Suprapubic skin (tissue), 4 donors: ENCODE results near the gene CERS1. TPM values are rescaled to one million over a fixed set of nuclear protein-coding genes. Genes with fewer than 3 reads are reported as not detected.

ENCODE experiments used
- DNase-seq, 2 donors: peaks; one replicate each; pipeline ENCODE4 v3.0.0-alpha.2; 2019; ENCODE audit warnings: low spot score in 2 of 2
- H3K27ac ChIP-seq: fragments of 200-600 bp; sonication (generic); one replicate; pipeline ENCODE4 v1.5.1; 2019
- H3K27me3 ChIP-seq: fragments of 200-600 bp; sonication (generic); one replicate; pipeline ENCODE4 v1.5.1; 2019
- H3K36me3 ChIP-seq: fragments of 200-600 bp; sonication (generic); one replicate; pipeline ENCODE4 v1.5.1; 2019
- H3K4me1 ChIP-seq: fragments of 200-600 bp; sonication (generic); one replicate; pipeline ENCODE4 v1.5.1; 2019
- H3K4me3 ChIP-seq: fragments of 200-600 bp; sonication (generic); one replicate; pipeline ENCODE4 v1.5.1; 2019; ENCODE audit warnings: mild to moderate bottlenecking
- H3K9me3 ChIP-seq: fragments of 200-600 bp; sonication (generic); one replicate; pipeline ENCODE4 v1.5.1; 2019
- EP300 ChIP-seq: sonication (generic); formaldehyde crosslinking; IDR thresholded peaks from one replicate; pipeline ENCODE4 v1.6.1; 2017; ENCODE audit warnings: antibody characterized with exemption
- POLR2A ChIP-seq, 2 donors: fragments of 450-650 bp; IDR thresholded peaks; one replicate each; pipeline ENCODE4 v1.6.1; 2017; ENCODE audit warnings: antibody characterized with exemption in 2 of 2, mild to moderate bottlenecking in 2 of 2, moderate library complexity in 2 of 2
- POLR2AphosphoS5 ChIP-seq, 3 donors: sonication (generic); formaldehyde crosslinking; IDR thresholded peaks; one replicate each; pipeline ENCODE4 v1.6.1; 2017; ENCODE audit warnings: antibody characterized with exemption in 3 of 3
- WGBS: methylation state at CpG from one replicate; pipeline ENCODE4 v1.1.5; 2018; 5-methylcytosine and 5-hydroxymethylcytosine counted together
- total RNA-seq, 4 donors: library from RNA; depleted of rRNA; stranded (reverse); fragments of >200 nt; gene quantifications; one replicate each; pipeline ENCODE4 v1.1.0, GENCODE V29; 2016
- TF ChIP-seq, protein P1 (sequence below), 2 donors: fragments of 200-600 bp in 1 of 2; fragments of 450-650 bp in 1 of 2; sonication (generic) in 1 of 2; IDR thresholded peaks; one replicate each; pipeline ENCODE4 v1.5.1; 2016 to 2019; ENCODE audit warnings: antibody characterized with exemption in 2 of 2, mild to moderate bottlenecking in 1 of 2, moderate library complexity in 1 of 2

Gene CERS1
- total RNA-seq, 4 donors from 2014 or later: 0.68 TPM; not detected in 3

DNA sequence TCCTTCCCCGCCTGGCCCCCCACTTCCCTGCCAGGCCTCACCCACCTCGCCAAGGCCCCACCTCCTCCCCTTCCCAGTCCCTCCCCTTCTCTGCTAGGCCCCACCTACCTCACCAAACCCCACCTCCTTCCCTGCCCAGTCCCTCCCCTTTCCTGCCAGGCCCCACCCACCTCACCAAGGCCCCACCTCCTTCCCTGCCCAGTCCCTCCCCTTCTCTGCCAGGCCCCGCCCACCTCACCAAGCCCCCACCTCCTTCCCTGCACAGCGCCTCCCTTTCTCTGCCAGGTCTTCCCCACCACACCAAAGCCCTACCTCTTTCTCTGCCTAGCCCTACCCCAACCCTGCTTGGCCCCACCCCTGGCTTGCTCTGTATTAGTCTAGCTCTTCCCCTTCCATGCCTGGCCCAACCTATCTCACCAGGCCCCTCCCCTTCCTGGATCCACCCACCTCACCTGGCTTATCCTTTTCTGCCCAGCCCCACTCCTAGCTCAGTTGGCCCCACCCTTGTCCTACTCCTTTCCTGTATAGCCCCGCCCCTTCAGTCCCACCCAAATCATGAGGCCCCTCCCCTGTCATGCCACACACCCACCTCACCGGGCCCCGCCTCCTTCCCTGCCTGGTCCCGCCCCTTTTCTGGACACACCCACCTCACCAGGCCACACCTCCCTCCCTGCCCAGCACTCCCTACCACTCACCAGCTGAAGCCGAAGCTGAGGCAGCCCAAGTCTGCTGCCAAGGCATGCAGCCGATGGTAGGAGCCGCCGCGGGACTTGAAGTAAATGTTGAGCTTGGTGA, 16.2 kb downstream of the CERS1 start:
- Histone ChIP-seq H3K36me3 (no peaks in the 10 kb centered on the region), H3K4me1 (no peaks in the 10 kb centered on the region), H3K9me3 (no peaks in the 10 kb centered on the region), H3K27ac (no peak overlapping the region), H3K27me3 (no peaks in the 10 kb centered on the region), H3K4me3 (no peak overlapping the region)
- no peak for TF ChIP-seq EP300
- TF ChIP-seq, protein P1, sequence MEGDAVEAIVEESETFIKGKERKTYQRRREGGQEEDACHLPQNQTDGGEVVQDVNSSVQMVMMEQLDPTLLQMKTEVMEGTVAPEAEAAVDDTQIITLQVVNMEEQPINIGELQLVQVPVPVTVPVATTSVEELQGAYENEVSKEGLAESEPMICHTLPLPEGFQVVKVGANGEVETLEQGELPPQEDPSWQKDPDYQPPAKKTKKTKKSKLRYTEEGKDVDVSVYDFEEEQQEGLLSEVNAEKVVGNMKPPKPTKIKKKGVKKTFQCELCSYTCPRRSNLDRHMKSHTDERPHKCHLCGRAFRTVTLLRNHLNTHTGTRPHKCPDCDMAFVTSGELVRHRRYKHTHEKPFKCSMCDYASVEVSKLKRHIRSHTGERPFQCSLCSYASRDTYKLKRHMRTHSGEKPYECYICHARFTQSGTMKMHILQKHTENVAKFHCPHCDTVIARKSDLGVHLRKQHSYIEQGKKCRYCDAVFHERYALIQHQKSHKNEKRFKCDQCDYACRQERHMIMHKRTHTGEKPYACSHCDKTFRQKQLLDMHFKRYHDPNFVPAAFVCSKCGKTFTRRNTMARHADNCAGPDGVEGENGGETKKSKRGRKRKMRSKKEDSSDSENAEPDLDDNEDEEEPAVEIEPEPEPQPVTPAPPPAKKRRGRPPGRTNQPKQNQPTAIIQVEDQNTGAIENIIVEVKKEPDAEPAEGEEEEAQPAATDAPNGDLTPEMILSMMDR (IDR thresholded peaks at IDR 0.05): no peak
- no peak for TF ChIP-seq POLR2A (IDR thresholded peaks at IDR 0.05)
- TF ChIP-seq POLR2AphosphoS5 (IDR thresholded peaks at IDR 0.05): no peak
- peak; percentile 60 to 77 for DNase-seq
- 71% methylated on average over 13 of the region's 13 CpGs for WGBS

DNA sequence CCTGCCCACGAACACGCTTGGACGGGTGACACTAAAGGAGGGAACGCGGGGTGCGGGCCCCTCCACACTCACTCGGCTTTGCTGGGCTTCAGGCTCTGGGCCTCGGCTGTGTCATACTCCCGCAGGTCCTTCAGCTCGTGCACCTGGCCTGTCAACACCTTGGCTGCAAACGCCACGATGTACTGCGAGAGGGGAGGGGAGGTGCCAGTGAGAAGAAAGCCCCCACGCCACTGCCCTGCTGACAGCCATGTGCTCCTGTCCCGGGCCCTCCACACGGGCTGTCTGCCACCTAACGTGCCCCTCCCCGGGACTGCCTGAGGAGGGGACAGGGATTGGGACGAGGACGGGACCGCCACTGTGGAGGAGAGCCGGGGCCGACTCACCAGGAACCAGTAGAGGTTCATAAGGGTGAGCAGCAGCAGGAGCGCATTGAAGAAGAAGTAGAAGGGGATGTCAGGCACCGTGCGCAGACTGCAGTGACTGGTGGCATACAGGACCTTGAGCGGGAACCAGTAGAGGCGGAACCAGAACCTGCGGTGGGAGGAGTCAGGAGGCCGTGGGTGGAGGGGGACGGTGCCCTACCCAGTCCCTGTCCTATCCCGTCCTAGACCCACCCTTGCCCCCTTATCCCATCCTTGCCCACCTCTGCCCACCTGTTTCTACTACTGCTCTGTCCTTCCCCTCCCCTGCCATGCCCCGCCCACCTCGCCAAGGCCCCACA, 16.9 kb downstream of the CERS1 start:
- WGBS: 90% methylated on average over 31 of the region's 34 CpGs
- Histone ChIP-seq H3K27me3 (no peaks in the 10 kb centered on the region), H3K4me3 (no peak overlapping the region), H3K9me3 (no peaks in the 10 kb centered on the region), H3K4me1 (no peaks in the 10 kb centered on the region), H3K36me3 (no peaks in the 10 kb centered on the region), H3K27ac (no peak overlapping the region)
- DNase-seq: peak; percentile 58 to 72
- TF ChIP-seq POLR2A (IDR thresholded peaks at IDR 0.05) (no peak), POLR2AphosphoS5 (IDR thresholded peaks at IDR 0.05) (no peak), EP300 (no peak)
- TF ChIP-seq, protein P1 (IDR thresholded peaks at IDR 0.05): no peak

DNA sequence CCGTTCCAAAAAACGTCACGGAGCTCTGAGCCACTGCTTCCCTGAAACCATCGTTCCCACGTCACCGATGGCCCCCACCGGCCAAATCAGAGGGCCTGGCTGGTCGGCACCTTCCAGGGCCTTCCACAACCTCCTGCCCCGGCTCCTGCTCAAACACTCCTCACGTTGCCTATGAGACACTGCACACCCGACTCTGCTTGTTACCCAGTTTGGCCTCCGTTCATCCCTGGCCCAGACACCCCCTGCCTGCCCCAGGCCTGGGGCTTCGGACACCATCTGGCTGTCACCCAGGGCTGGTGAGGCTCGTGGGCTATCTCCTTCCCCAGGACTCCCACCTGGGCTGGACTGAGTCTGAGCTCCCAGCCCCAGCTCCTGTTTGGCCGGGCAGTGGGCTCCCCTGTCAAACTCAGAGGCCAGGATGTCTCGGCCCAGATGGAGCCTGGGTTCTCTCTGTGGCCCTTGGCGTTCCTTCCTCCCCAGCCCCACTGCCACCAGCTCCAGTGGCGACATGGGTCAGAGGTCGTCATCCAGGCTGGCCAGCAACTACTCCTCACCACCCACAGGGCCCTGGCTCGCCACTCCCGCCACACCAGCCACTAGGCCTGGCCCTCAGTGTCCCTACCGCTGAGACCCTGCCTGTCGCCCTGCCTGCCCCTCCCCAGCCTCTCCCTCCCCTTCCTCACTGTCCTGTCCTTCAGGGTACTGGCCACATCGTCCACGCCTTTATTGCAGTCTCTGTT, 17.7 kb downstream of the CERS1 start:
- Histone ChIP-seq H3K4me3 (no peak overlapping the region), H3K36me3 (no peaks in the 10 kb centered on the region), H3K27me3 (no peaks in the 10 kb centered on the region), H3K4me1 (no peaks in the 10 kb centered on the region), H3K9me3 (no peaks in the 10 kb centered on the region), H3K27ac (no peak overlapping the region)
- TF ChIP-seq POLR2A (IDR thresholded peaks at IDR 0.05) (no peak), EP300 (no peak), POLR2AphosphoS5 (IDR thresholded peaks at IDR 0.05) (no peak)
- TF ChIP-seq, protein P1 (IDR thresholded peaks at IDR 0.05): no peak
- peak; percentile 57 to 75 for DNase-seq
- WGBS: 91% methylated on average over 25 of the region's 25 CpGs

DNA sequence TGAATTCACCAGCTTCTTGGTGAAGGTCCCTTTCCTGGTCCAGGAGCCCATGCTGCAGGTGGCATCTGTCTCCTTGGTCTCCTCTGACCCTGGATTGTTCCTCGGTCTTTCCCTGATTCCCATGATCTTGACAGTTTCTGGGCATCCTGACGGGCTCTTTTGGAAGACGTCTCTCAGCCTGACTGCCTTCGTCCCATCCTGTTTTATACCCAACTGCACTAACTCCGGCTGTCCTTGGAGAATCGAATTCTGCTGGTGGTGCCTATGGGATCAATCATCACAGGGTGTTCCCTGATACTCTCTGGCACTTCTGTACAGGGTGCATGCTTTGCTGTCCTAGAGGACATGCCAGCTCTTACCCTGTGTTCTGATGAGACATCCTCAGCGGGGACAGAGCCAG, 19.1 kb downstream of the CERS1 start:
- no peaks in the 10 kb centered on the region for H3K36me3 ChIP-seq
- no peak for DNase-seq
- H3K4me3 ChIP-seq: no peak overlapping the region
- no peaks in the 10 kb centered on the region for H3K4me1 ChIP-seq
- TF ChIP-seq, protein P1 (IDR thresholded peaks at IDR 0.05): no peak
- no peak for TF ChIP-seq EP300
- no peak for TF ChIP-seq POLR2AphosphoS5 (IDR thresholded peaks at IDR 0.05)
- TF ChIP-seq POLR2A (IDR thresholded peaks at IDR 0.05): no peak
- no peaks in the 10 kb centered on the region for H3K9me3 ChIP-seq
- no peak overlapping the region for H3K27ac ChIP-seq
- WGBS: 98% methylated on average over 7 of the region's 7 CpGs
- no peaks in the 10 kb centered on the region for H3K27me3 ChIP-seq

DNA sequence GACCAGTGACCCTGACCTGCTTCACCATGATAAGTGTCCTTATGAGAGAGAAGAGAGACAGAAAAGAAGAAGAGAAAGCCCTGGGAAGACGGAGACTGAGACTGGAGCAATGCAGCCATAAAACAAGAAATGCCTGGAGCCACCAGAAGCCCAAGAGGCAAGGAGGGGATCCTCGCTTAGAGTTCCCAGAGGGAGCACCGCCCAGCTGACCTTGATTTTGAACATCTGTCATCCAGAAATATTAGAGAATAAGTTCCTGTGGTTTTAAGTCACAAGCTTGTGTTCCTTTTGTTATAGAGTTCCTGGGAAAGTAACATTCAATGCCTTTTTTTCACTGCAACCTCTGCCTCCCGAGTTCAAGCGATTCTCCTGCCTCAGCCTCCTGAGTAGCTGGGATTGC, 20.2 kb downstream of the CERS1 start:
- TF ChIP-seq EP300 (no peak), POLR2A (IDR thresholded peaks at IDR 0.05) (no peak), POLR2AphosphoS5 (IDR thresholded peaks at IDR 0.05) (no peak)
- TF ChIP-seq, protein P1 (IDR thresholded peaks at IDR 0.05): no peak

More for the DNA sequence above, 20.2 kb downstream of the CERS1 start:
- Histone ChIP-seq H3K4me1 (no peaks in the 10 kb centered on the region), H3K4me3 (no peak overlapping the region), H3K27ac (no peak overlapping the region), H3K36me3 (no peaks in the 10 kb centered on the region), H3K9me3 (no peaks in the 10 kb centered on the region), H3K27me3 (no peaks in the 10 kb centered on the region)
- 77% methylated on average over 5 of the region's 5 CpGs for WGBS
- DNase-seq: no peak
